GM19240 (cell line): Measurements from ENCODE around the gene IGSF8.

Experiments
- DNase-seq: peaks from one replicate; pipeline ENCODE4 v3.0.0; 2011; ENCODE audit warnings: low spot score; ENCODE audit not compliant: insufficient read length

IGSF8 gene

GRCh38 chr1:160097911-160098851 lies at the start of gene IGSF8:
TSS of gene IGSF8 (minus strand) at chr1:160098619. CDS start at chr1:160098472, 147 bp downstream.
- peak; percentile 83 for DNase-seq

- no peak for DNase-seq
Observed at GRCh38 chr1:160148121-160148520, 49.7 kb upstream of the IGSF8 start.

GRCh38 chr1:160146107-160146506 lies 47.7 kb upstream of the IGSF8 start:
- no peak for DNase-seq

- no peak for DNase-seq
Observed at GRCh38 chr1:160144921-160145320, 46.5 kb upstream of the IGSF8 start.

- DNase-seq = no peak
Observed at GRCh38 chr1:160143695-160144094, 45.3 kb upstream of the IGSF8 start.

- no peak for DNase-seq
Observed at GRCh38 chr1:160139840-160140239, 41.4 kb upstream of the IGSF8 start.

- DNase-seq = no peak
Observed at GRCh38 chr1:160137216-160137862, 38.9 kb upstream of the IGSF8 start.

- DNase-seq = no peak
Observed at GRCh38 chr1:160136926-160137200, 38.4 kb upstream of the IGSF8 start.

GRCh38 chr1:160136121-160136925 lies 37.9 kb upstream of the IGSF8 start:
- no peak for DNase-seq

GRCh38 chr1:160134791-160135572 lies 36.6 kb upstream of the IGSF8 start:
- no peak for DNase-seq

- DNase-seq = no peak
Observed at GRCh38 chr1:160133990-160134770, 35.8 kb upstream of the IGSF8 start.

GRCh38 chr1:160131803-160132565 lies 33.6 kb upstream of the IGSF8 start:
- DNase-seq = no peak

GRCh38 chr1:160130939-160131338 lies 32.5 kb upstream of the IGSF8 start:
- DNase-seq = no peak

- no peak for DNase-seq
Observed at GRCh38 chr1:160130486-160130885, 32.1 kb upstream of the IGSF8 start.

- no peak for DNase-seq
Observed at GRCh38 chr1:160129966-160130365, 31.5 kb upstream of the IGSF8 start.

GRCh38 chr1:160129558-160129957 lies 31.1 kb upstream of the IGSF8 start:
- no peak for DNase-seq

GRCh38 chr1:160129046-160129445 lies 30.6 kb upstream of the IGSF8 start:
- DNase-seq = no peak

- DNase-seq = no peak
Observed at GRCh38 chr1:160128636-160129035, 30.2 kb upstream of the IGSF8 start.

- no peak for DNase-seq
Observed at GRCh38 chr1:160127865-160128523, 29.6 kb upstream of the IGSF8 start.
